Measurements from ENCODE around the gene CST2.

CST2 gene

GRCh38 chr20:23794841-23795240, 31.7 kb downstream of the CST2 start:
- H3K9me2 ChIP-seq (ENCODE audit: low read depth, low read length): no peaks in the 10 kb centered on the region
- H3K9me3 ChIP-seq (ENCODE audit: low read length): no peaks in the 10 kb centered on the region
- H2AFZ ChIP-seq (ENCODE audit: low read length): no peak overlapping the region
- H3K79me2 ChIP-seq (ENCODE audit: insufficient read depth, low read length): no peaks in the 10 kb centered on the region
- TF ChIP-seq CTCF (IDR thresholded peaks at IDR 0.05; ENCODE audit: low read length) (no peak), EZH2 (IDR thresholded peaks at IDR 0.05; ENCODE audit: borderline replicate concordance, low read length) (no peak)
- no peaks in the 10 kb centered on the region for H3K27me3 ChIP-seq (ENCODE audit: insufficient read depth, low read length)
- H3K9ac ChIP-seq (ENCODE audit: low read length): no peak overlapping the region
- no peaks in the 10 kb centered on the region for H3K36me3 ChIP-seq (ENCODE audit: insufficient read depth, low read length)
- no peak overlapping the region for H3K4me3 ChIP-seq (ENCODE audit: low read depth, low read length, poor library complexity, severe bottlenecking)
- H4K20me1 ChIP-seq (ENCODE audit: insufficient read depth, low read length): no peaks in the 10 kb centered on the region
- H3K4me1 ChIP-seq (ENCODE audit: insufficient read depth, low read length, severe bottlenecking): no peaks in the 10 kb centered on the region
- H3K4me2 ChIP-seq (ENCODE audit: low read length): no peak overlapping the region
- no peak overlapping the region for H3K27ac ChIP-seq (ENCODE audit: low read depth, low read length, poor library complexity, severe bottlenecking)
- no peaks in the 10 kb centered on the region for H3F3A ChIP-seq (ENCODE audit: insufficient read depth, low read length)

GRCh38 chr20:23794065-23794464, 32.5 kb downstream of the CST2 start:
- Histone ChIP-seq H3K4me2 (ENCODE audit: low read length) (no peak overlapping the region), H3K27ac (ENCODE audit: low read depth, low read length, poor library complexity, severe bottlenecking) (no peak overlapping the region), H3K27me3 (ENCODE audit: insufficient read depth, low read length) (no peaks in the 10 kb centered on the region), H4K20me1 (ENCODE audit: insufficient read depth, low read length) (no peaks in the 10 kb centered on the region), H3K9ac (ENCODE audit: low read length) (no peak overlapping the region), H3K36me3 (ENCODE audit: insufficient read depth, low read length) (no peaks in the 10 kb centered on the region), H3F3A (ENCODE audit: insufficient read depth, low read length) (no peaks in the 10 kb centered on the region), H3K79me2 (ENCODE audit: insufficient read depth, low read length) (no peaks in the 10 kb centered on the region), H3K9me3 (ENCODE audit: low read length) (no peaks in the 10 kb centered on the region), H3K4me1 (ENCODE audit: insufficient read depth, low read length, severe bottlenecking) (no peaks in the 10 kb centered on the region), H3K9me2 (ENCODE audit: low read depth, low read length) (no peaks in the 10 kb centered on the region), H2AFZ (ENCODE audit: low read length) (no peak overlapping the region), H3K4me3 (ENCODE audit: low read depth, low read length, poor library complexity, severe bottlenecking) (no peak overlapping the region)
- TF ChIP-seq EZH2 (IDR thresholded peaks at IDR 0.05; ENCODE audit: borderline replicate concordance, low read length) (no peak), CTCF (IDR thresholded peaks at IDR 0.05; ENCODE audit: low read length) (no peak)

GRCh38 chr20:23783447-23783846, 43.1 kb downstream of the CST2 start:
- Histone ChIP-seq H3K9me3 (ENCODE audit: low read length) (no peaks in the 10 kb centered on the region), H3K27me3 (ENCODE audit: insufficient read depth, low read length) (no peaks in the 10 kb centered on the region), H3K4me3 (ENCODE audit: low read depth, low read length, poor library complexity, severe bottlenecking) (no peak overlapping the region), H3K9me2 (ENCODE audit: low read depth, low read length) (no peaks in the 10 kb centered on the region), H2AFZ (ENCODE audit: low read length) (no peak overlapping the region), H3K79me2 (ENCODE audit: insufficient read depth, low read length) (no peaks in the 10 kb centered on the region), H3K36me3 (ENCODE audit: insufficient read depth, low read length) (no peaks in the 10 kb centered on the region), H4K20me1 (ENCODE audit: insufficient read depth, low read length) (no peaks in the 10 kb centered on the region), H3F3A (ENCODE audit: insufficient read depth, low read length) (no peaks in the 10 kb centered on the region), H3K27ac (ENCODE audit: low read depth, low read length, poor library complexity, severe bottlenecking) (no peak overlapping the region), H3K9ac (ENCODE audit: low read length) (no peak overlapping the region), H3K4me1 (ENCODE audit: insufficient read depth, low read length, severe bottlenecking) (no peaks in the 10 kb centered on the region), H3K4me2 (ENCODE audit: low read length) (no peak overlapping the region)
- TF ChIP-seq CTCF (IDR thresholded peaks at IDR 0.05; ENCODE audit: low read length): no peak
- TF ChIP-seq EZH2 (IDR thresholded peaks at IDR 0.05; ENCODE audit: borderline replicate concordance, low read length): no peak
